ENCODE data around the gene STAG1. TPM values are rescaled to one million over a fixed set of nuclear protein-coding genes. Genes with fewer than 3 reads are reported as not detected.
"Not testable (repeated sequence)": the region's sequence is repeated elsewhere in the genome, so short reads cannot be mapped to it uniquely, and the experiment has no call there.

STAG1 gene
- polyA plus RNA-seq, 2 of the 4 experiments (the other 2 are of a cell fraction): 12.8 to 19.2 TPM

DNA sequence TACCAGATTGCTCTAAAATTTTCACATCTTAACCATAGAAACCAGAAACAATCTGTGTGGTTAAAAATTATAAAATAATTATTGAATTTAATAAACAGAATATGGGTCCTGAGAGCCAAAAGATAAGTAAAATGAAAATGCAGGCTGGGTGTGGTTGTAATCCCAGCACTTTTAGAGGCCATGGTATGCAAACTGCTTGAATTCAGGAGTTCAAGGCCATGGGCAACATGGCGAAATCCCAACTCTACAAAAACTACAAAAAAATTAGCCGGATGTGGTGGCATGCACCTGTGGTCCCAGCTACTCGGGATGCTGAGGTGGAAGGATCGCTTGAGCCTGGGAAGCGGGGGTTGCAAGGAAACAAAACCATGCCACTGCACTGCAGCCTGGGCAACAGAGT is 236.1 kb downstream of the STAG1 start:
- DNase-seq (ENCODE audit: low read depth in 1 of 2, low spot score in 1 of 2) (no peak), FAIRE-seq (no peak), ATAC-seq (no peak)
- Histone ChIP-seq H3K4me1 (no peaks in the 10 kb centered on the region), H3K4me3 (no peak overlapping the region), H3K9me3 (no peaks in the 10 kb centered on the region), H3K4me2 (no peak overlapping the region), H3K27ac (no peak overlapping the region)
- 90% methylated on average over 5 of the region's 5 CpGs for WGBS (ENCODE audit: missing lambda C conversion rate)
- CTCF ChIA-PET: no interaction called here
- POLR2A ChIA-PET: no interaction called here
- TF ChIP-seq, protein P1, sequence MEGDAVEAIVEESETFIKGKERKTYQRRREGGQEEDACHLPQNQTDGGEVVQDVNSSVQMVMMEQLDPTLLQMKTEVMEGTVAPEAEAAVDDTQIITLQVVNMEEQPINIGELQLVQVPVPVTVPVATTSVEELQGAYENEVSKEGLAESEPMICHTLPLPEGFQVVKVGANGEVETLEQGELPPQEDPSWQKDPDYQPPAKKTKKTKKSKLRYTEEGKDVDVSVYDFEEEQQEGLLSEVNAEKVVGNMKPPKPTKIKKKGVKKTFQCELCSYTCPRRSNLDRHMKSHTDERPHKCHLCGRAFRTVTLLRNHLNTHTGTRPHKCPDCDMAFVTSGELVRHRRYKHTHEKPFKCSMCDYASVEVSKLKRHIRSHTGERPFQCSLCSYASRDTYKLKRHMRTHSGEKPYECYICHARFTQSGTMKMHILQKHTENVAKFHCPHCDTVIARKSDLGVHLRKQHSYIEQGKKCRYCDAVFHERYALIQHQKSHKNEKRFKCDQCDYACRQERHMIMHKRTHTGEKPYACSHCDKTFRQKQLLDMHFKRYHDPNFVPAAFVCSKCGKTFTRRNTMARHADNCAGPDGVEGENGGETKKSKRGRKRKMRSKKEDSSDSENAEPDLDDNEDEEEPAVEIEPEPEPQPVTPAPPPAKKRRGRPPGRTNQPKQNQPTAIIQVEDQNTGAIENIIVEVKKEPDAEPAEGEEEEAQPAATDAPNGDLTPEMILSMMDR (IDR thresholded peaks at IDR 0.05): no peak
- TF ChIP-seq KDM1A (IDR thresholded peaks at IDR 0.05; ENCODE audit: low read depth) (no peak), TP53 (CRISPR knock-in tag; IDR thresholded peaks at IDR 0.05) (no peak), RAD21 (conservative IDR thresholded peaks at IDR 0.05 in 1 of 2, IDR thresholded peaks at IDR 0.05 in 1 of 2) (no peak)

DNA sequence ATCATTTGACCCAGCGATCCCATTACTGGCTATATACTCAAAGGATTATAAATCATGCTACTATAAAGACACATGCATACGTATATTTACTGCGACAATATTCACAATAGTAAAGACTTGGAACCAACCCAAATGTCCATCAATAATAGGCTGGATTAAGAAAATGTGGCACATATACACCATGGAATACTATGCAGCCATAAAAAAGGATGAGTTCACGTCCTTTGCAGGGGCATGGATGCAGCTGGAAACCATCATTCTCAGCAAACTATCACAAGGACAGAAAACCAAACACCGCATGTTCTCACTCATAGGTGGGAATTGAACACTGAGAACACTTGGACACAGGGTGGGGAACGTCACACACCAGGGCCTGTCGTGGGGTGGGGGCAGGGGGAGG is 237.6 kb downstream of the STAG1 start:
- POLR2A ChIA-PET: not testable (repeated sequence)

DNA sequence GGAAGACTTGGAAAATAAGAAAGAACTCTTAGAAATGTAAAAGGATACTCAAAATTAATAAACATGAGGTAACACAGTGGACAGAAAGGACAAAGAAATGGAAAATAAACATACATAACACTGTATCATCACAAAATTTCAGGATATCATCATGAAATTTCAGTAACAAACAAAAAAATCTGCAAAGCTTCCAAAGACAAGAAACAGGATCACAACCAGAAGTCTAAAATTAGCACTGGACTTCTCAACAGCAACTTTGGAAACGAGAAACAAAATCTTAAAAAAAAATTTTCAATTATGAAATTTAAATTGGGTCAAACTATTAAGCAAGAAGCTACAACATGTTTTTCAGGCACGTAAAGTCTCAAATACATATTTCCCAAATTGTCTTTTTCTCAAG is 238.8 kb downstream of the STAG1 start:
- Histone ChIP-seq H3K4me1 (no peaks in the 10 kb centered on the region), H3K9me3 (no peaks in the 10 kb centered on the region), H3K27ac (no peak overlapping the region), H3K4me2 (no peak overlapping the region), H3K4me3 (no peak overlapping the region)
- DNase-seq (ENCODE audit: low read depth in 1 of 2, low spot score in 1 of 2) (no peak), FAIRE-seq (no peak), ATAC-seq (no peak)
- WGBS (ENCODE audit: missing lambda C conversion rate): 91% methylated on average over 2 of the region's 2 CpGs
- ChIA-PET POLR2A (no interaction called here), CTCF (no interaction called here)
- no peak for TF ChIP-seq FOSB (CRISPR knock-in tag; IDR thresholded peaks at IDR 0.05)
- TF ChIP-seq CBX2 (IDR thresholded peaks at IDR 0.05; ENCODE audit: borderline replicate concordance, low read depth): no peak
- TF ChIP-seq SREBF2 (IDR thresholded peaks at IDR 0.05): no peak
- TF ChIP-seq MAFK (IDR thresholded peaks at IDR 0.05; ENCODE audit: partially characterized antibody): no peak
- TF ChIP-seq, protein P2, sequence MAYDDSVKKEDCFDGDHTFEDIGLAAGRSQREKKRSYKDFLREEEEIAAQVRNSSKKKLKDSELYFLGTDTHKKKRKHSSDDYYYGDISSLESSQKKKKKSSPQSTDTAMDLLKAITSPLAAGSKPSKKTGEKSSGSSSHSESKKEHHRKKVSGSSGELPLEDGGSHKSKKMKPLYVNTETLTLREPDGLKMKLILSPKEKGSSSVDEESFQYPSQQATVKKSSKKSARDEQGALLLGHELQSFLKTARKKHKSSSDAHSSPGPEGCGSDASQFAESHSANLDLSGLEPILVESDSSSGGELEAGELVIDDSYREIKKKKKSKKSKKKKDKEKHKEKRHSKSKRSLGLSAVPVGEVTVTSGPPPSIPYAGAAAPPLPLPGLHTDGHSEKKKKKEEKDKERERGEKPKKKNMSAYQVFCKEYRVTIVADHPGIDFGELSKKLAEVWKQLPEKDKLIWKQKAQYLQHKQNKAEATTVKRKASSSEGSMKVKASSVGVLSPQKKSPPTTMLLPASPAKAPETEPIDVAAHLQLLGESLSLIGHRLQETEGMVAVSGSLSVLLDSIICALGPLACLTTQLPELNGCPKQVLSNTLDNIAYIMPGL (CRISPR knock-in tag; IDR thresholded peaks at IDR 0.05; ENCODE audit: borderline replicate concordance): no peak
- TF ChIP-seq POLR2A (IDR thresholded peaks at IDR 0.05; ENCODE audit: low read length): no peak
- TF ChIP-seq CHD4 (IDR thresholded peaks at IDR 0.05; ENCODE audit: borderline replicate concordance): no peak

More for the DNA sequence above, 237.6 kb downstream of the STAG1 start:
- H3K9me3 ChIP-seq; DNase-seq (ENCODE audit: low read depth in 1 of 2, low spot score in 1 of 2); H3K4me1 ChIP-seq; CTCF ChIA-PET; ATAC-seq; FAIRE-seq; H3K4me2 ChIP-seq; H3K27ac ChIP-seq; H3K4me3 ChIP-seq: not testable (repeated sequence)
- 90% methylated on average over 7 of the region's 7 CpGs for WGBS (ENCODE audit: missing lambda C conversion rate)

DNA sequence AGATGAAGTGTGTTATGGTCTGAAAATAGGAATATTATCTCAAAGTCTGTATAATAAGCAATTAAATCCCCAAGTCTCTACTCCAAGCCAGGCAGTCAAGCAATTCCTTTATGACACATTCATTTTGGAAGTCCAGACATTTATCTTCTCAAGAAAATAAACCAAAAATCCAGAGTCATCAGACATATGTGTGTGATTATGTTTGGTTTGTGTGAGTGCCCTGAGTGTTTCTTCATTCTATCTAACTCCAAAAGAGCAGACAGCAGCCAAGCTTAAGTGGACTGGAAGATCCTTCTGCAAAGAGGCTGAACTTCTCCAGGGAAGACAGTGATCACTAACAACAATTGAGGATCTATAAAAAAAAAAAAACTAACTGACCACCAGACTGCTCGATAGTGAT is 239.8 kb downstream of the STAG1 start:
- no peak for DNase-seq (ENCODE audit: low read depth in 1 of 2, low spot score in 1 of 2)
- Histone ChIP-seq H3K4me2 (no peak overlapping the region), H3K9me3 (no peaks in the 10 kb centered on the region), H3K4me1 (no peaks in the 10 kb centered on the region), H3K27ac (no peak overlapping the region), H3K4me3 (no peak overlapping the region)
- POLR2A ChIA-PET: no interaction called here
- ATAC-seq: no peak
- CTCF ChIA-PET: interaction anchor here (2.2 kb wide), 1 partner anchor 240 kb away, joined by 7 read pairs; the partner anchor contains the start of gene STAG1
- FAIRE-seq: no peak
- WGBS (ENCODE audit: missing lambda C conversion rate): 59% methylated on average over 1 of the region's 1 CpG
- TF ChIP-seq NR3C1 (IDR thresholded peaks at IDR 0.05) (no peak), ZNF302 (CRISPR knock-in tag; IDR thresholded peaks at IDR 0.05) (no peak), PHF8 (IDR thresholded peaks at IDR 0.05; ENCODE audit: borderline replicate concordance, low read depth) (no peak), RCOR1 (IDR thresholded peaks at IDR 0.05; ENCODE audit: low read depth, low read length) (no peak), MAFK (IDR thresholded peaks at IDR 0.05; ENCODE audit: partially characterized antibody) (no peak), SREBF2 (IDR thresholded peaks at IDR 0.05) (no peak), CBX2 (IDR thresholded peaks at IDR 0.05; ENCODE audit: borderline replicate concordance, low read depth) (no peak), FOXS1 (CRISPR knock-in tag; IDR thresholded peaks at IDR 0.05) (no peak), HOXB13 (CRISPR knock-in tag; IDR thresholded peaks at IDR 0.05; ENCODE audit: low read depth) (no peak), CEBPB (IDR thresholded peaks at IDR 0.05) (no peak), HEYL (CRISPR knock-in tag; IDR thresholded peaks at IDR 0.05) (no peak), POLR2A (IDR thresholded peaks at IDR 0.05; ENCODE audit: low read length) (no peak), POLR2AphosphoS2 (conservative IDR thresholded peaks at IDR 0.05; ENCODE audit: low read length) (no peak), CHD2 (IDR thresholded peaks at IDR 0.05; ENCODE audit: low read length, partially characterized antibody) (no peak), ZSCAN20 (CRISPR knock-in tag; IDR thresholded peaks at IDR 0.05) (no peak)
- TF ChIP-seq, protein P2 (CRISPR knock-in tag; IDR thresholded peaks at IDR 0.05; ENCODE audit: borderline replicate concordance): no peak
